GM18520 (cell line): Measurements from ENCODE around the gene HCAR3.
"Not testable (repeated sequence)": the region's sequence is repeated elsewhere in the genome, so short reads cannot be mapped to it uniquely, and the experiment has no call there.

Experiments used
- ATAC-seq: cut with Tn5 transposase; IDR thresholded peaks from one replicate; pipeline ENCODE4 v1.9.1; 2021; ENCODE audit not compliant: unreplicated experiment

HCAR3 gene

GRCh38 chr12:122722387-122722786 lies 5.8 kb upstream of the HCAR3 start:
- no peak for ATAC-seq

- ATAC-seq, result no peak
Observed at GRCh38 chr12:122721057-122721545, 4.5 kb upstream of the HCAR3 start.

- ATAC-seq, result not testable (repeated sequence)
Observed at GRCh38 chr12:122715211-122715610, 1.4 kb downstream of the HCAR3 start.

GRCh38 chr12:122713491-122714188 lies 3.0 kb downstream of the HCAR3 start:
- ATAC-seq, result not testable (repeated sequence)

GRCh38 chr12:122711266-122711665 lies 5.3 kb downstream of the HCAR3 start:
- not testable (repeated sequence) for ATAC-seq

GRCh38 chr12:122710341-122710740 lies 6.3 kb downstream of the HCAR3 start:
- ATAC-seq, result not testable (repeated sequence)

- not testable (repeated sequence) for ATAC-seq
Observed at GRCh38 chr12:122709287-122709686, 7.3 kb downstream of the HCAR3 start.

GRCh38 chr12:122703841-122704240 lies 12.8 kb downstream of the HCAR3 start:
- not testable (repeated sequence) for ATAC-seq

GRCh38 chr12:122702890-122703611 lies 13.6 kb downstream of the HCAR3 start, which contains the start of gene HCAR2:
HCAR2 (minus strand) TSS chr12:122703357; CDS start chr12:122703283, 74 bp downstream.
- ATAC-seq, result not testable (repeated sequence)

- not testable (repeated sequence) for ATAC-seq
Observed at GRCh38 chr12:122701481-122701880, 15.1 kb downstream of the HCAR3 start.

GRCh38 chr12:122700038-122700710 lies 16.4 kb downstream of the HCAR3 start:
- ATAC-seq, result not testable (repeated sequence)

GRCh38 chr12:122696922-122697321 lies 19.7 kb downstream of the HCAR3 start:
- ATAC-seq, result not testable (repeated sequence)

- ATAC-seq, result no peak
Observed at GRCh38 chr12:122691566-122691965, 25.0 kb downstream of the HCAR3 start.

GRCh38 chr12:122688291-122688690 lies 28.3 kb downstream of the HCAR3 start:
- ATAC-seq, result no peak

- ATAC-seq, result no peak
Observed at GRCh38 chr12:122687086-122687485, 29.5 kb downstream of the HCAR3 start.

GRCh38 chr12:122686538-122686937 lies 30.1 kb downstream of the HCAR3 start:
- no peak for ATAC-seq

- ATAC-seq, result no peak
Observed at GRCh38 chr12:122684297-122684813, 32.3 kb downstream of the HCAR3 start.

GRCh38 chr12:122681814-122682213 lies 34.8 kb downstream of the HCAR3 start:
- no peak for ATAC-seq

GRCh38 chr12:122680989-122681388 lies 35.6 kb downstream of the HCAR3 start:
- not testable (repeated sequence) for ATAC-seq

- ATAC-seq, result not testable (repeated sequence)
Observed at GRCh38 chr12:122676781-122677180, 39.8 kb downstream of the HCAR3 start.

- not testable (repeated sequence) for ATAC-seq
Observed at GRCh38 chr12:122676015-122676414, 40.6 kb downstream of the HCAR3 start.
